ENCODE results near the gene VWA7. TPM values are rescaled to one million over a fixed set of nuclear protein-coding genes. Genes with fewer than 3 reads are reported as not detected.

The VWA7 gene
- total and polyA plus RNA-seq, 2 donors from 2014 or later = 10.2 to 32.5 TPM

DNA sequence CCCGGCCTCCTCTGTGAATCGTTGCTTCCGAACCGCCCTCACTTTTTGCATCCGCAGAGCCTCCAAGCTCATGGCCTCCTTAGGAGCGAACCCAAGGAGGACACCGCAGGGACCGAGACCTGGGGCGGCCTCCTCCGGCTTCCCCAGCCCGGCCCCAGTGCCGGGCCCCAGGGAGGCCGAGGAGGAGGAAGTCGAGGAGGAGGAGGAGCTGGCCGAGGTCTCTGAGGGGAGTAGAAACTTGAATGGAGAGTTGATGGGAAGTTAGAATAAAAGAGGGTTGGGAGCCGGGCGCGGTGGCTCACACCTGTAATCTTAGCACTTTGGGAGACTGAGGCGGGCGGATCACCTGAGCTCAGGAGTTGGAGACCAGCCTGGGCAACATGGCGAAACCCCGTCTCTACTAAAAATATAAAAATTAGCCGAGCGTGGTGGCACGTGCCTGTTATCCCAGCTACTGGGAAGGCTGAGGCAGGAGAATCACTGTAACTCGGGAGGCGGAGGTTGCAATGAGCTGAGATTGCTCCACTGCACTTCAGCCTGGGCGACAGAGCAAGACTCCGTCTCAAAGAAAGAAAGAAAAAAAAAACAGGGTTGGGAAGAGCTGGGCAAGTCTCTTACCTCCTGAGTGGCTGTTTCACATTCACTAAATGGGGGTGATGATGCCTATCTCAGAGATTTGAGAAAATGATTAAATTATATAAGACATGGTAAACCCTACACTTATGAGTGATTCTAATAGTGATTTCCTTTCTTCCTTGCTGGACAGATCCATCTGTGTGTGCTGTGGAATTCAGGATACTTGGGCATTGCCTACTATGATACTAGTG, 36.5 kb downstream of the VWA7 start:
- Histone ChIP-seq H3K36me3 (ENCODE audit: control insufficient read depth in 2 of 3, insufficient read depth in 3 of 3, low read length in 3 of 3) (peaks cover 0 to 2% (median 0%) of the 10 kb centered on the region in 3 donors), H3K27ac (ENCODE audit: low read depth in 2 of 2, low read length in 2 of 2) (peak overlapping the region; percentile 92 to 93), H3K4me1 (ENCODE audit: control insufficient read depth in 2 of 3, insufficient read depth in 2 of 3, low read depth in 1 of 3, low read length in 3 of 3) (peaks cover 10 to 32% (median 27%) of the 10 kb centered on the region in 3 donors), H3K27me3 (ENCODE audit: control insufficient read depth, insufficient read depth, low read length) (no peaks in the 10 kb centered on the region), H3K9ac (ENCODE audit: low read length in 3 of 3) (peak overlapping the region; percentile 37 to 80 (median 60)), H3K9me3 (ENCODE audit: control insufficient read depth in 2 of 3, insufficient read depth in 1 of 3, low read length in 3 of 3) (no peaks in the 10 kb centered on the region), H3K4me3 (ENCODE audit: low read length in 3 of 3) (peak overlapping the region; percentile 74 to 93 (median 88))
- TF ChIP-seq, protein P1, sequence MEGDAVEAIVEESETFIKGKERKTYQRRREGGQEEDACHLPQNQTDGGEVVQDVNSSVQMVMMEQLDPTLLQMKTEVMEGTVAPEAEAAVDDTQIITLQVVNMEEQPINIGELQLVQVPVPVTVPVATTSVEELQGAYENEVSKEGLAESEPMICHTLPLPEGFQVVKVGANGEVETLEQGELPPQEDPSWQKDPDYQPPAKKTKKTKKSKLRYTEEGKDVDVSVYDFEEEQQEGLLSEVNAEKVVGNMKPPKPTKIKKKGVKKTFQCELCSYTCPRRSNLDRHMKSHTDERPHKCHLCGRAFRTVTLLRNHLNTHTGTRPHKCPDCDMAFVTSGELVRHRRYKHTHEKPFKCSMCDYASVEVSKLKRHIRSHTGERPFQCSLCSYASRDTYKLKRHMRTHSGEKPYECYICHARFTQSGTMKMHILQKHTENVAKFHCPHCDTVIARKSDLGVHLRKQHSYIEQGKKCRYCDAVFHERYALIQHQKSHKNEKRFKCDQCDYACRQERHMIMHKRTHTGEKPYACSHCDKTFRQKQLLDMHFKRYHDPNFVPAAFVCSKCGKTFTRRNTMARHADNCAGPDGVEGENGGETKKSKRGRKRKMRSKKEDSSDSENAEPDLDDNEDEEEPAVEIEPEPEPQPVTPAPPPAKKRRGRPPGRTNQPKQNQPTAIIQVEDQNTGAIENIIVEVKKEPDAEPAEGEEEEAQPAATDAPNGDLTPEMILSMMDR (IDR thresholded peaks at IDR 0.05; ENCODE audit: borderline replicate concordance, extremely low read depth, insufficient read depth) = no peak
- intact Hi-C loops (cut with DNase I) = no loop called here
- DNase-seq (peak in 2 of 5 donors; percentile 38 to 47), FAIRE-seq (no peak)

DNA sequence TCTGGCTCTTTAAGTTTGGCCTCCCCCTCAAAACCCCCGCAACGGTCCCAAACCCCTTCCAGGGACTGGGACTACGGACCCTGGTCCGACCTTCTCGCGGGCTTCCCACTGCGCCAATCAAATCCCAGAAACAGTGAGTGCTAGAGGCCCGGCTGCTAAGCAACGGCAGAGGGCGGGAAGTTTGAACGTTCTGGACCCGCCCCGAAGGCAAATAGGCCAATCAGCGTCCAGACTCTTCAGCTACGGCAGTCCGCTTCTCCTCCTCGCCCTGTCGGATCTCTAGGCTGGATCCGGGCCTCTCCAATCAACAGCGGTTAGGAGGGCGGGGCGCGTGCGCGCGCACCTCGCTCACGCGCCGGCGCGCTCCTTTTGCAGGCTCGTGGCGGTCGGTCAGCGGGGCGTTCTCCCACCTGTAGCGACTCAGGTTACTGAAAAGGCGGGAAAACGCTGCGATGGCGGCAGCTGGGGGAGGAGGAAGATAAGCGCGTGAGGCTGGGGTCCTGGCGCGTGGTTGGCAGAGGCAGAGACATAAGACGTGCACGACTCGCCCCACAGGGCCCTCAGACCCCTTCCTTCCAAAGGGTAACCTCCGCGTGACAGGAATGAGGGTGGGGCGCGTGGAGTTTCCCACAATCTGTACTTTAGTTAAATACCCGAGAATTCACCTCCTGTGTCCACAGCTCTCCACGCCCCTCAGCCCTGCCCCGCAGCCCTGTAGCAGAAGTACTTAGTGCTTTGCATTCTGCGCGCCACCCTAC, 37.3 kb downstream of the VWA7 start, which contains the start of gene MSH5:
TSS of gene MSH5 (plus strand) at position 367 of the 758 bp plus-strand sequence. CDS start 462 bp downstream, outside the sequence.
- FAIRE-seq (peak; percentile 76), DNase-seq (peak; percentile 98 to 100 (median 100))
- Histone ChIP-seq H3K4me3 (ENCODE audit: low read length in 3 of 3) (peak within 1 kb of the TSS; percentile 74 to 93 (median 88)), H3K4me1 (ENCODE audit: control insufficient read depth in 2 of 3, insufficient read depth in 2 of 3, low read depth in 1 of 3, low read length in 3 of 3) (peaks cover 10 to 32% (median 27%) of the 10 kb centered on the region in 3 donors), H3K9me3 (ENCODE audit: control insufficient read depth in 2 of 3, insufficient read depth in 1 of 3, low read length in 3 of 3) (no peaks in the 10 kb centered on the region), H3K9ac (ENCODE audit: low read length in 3 of 3) (peak within 1 kb of the TSS; percentile 60 to 80 (median 78)), H3K27me3 (ENCODE audit: control insufficient read depth, insufficient read depth, low read length) (no peaks in the 10 kb centered on the region), H3K36me3 (ENCODE audit: control insufficient read depth in 2 of 3, insufficient read depth in 3 of 3, low read length in 3 of 3) (peaks cover 0 to 2% (median 0%) of the 10 kb centered on the region in 3 donors), H3K27ac (ENCODE audit: low read depth in 2 of 2, low read length in 2 of 2) (peak within 1 kb of the TSS; percentile 92 to 93)
- intact Hi-C loops (cut with DNase I) = no loop called here
- TF ChIP-seq, protein P1 (IDR thresholded peaks at IDR 0.05; ENCODE audit: borderline replicate concordance, extremely low read depth, insufficient read depth) = no peak

- no peak for FAIRE-seq
- intact Hi-C loops (cut with DNase I) = no loop called here
Observed at GRCh38 chr6:31737991-31738979, 38.8 kb downstream of the VWA7 start.

More at GRCh38 chr6:31737991-31738979, 38.8 kb downstream of the VWA7 start:
- DNase-seq = peak; percentile 46 to 93 (median 78)
- Histone ChIP-seq H3K4me3 (ENCODE audit: low read length in 3 of 3) (peak overlapping the region; percentile 12 to 47 (median 35)), H3K9ac (ENCODE audit: low read length in 3 of 3) (peak overlapping the region in 2 of 3 donors; percentile 31 to 62), H3K36me3 (ENCODE audit: control insufficient read depth in 2 of 3, insufficient read depth in 3 of 3, low read length in 3 of 3) (peaks cover 0 to 7% (median 2%) of the 10 kb centered on the region in 3 donors), H3K9me3 (ENCODE audit: control insufficient read depth in 2 of 3, insufficient read depth in 1 of 3, low read length in 3 of 3) (no peaks in the 10 kb centered on the region), H3K27me3 (ENCODE audit: control insufficient read depth, insufficient read depth, low read length) (no peaks in the 10 kb centered on the region), H3K4me1 (ENCODE audit: control insufficient read depth in 2 of 3, insufficient read depth in 2 of 3, low read depth in 1 of 3, low read length in 3 of 3) (peaks cover 10 to 34% (median 32%) of the 10 kb centered on the region in 3 donors), H3K27ac (ENCODE audit: low read depth in 2 of 2, low read length in 2 of 2) (peak overlapping the region; percentile 87 to 92)
- TF ChIP-seq, protein P1 (IDR thresholded peaks at IDR 0.05; ENCODE audit: borderline replicate concordance, extremely low read depth, insufficient read depth) = no peak
